HG02798 (cell line): ENCODE data around the gene KLHL29.

Experiments
- ATAC-seq: cut with Tn5 transposase; IDR thresholded peaks from one replicate; pipeline ENCODE4 v1.9.1; 2021; ENCODE audit warnings: mild to moderate bottlenecking; ENCODE audit not compliant: unreplicated experiment, poor library complexity

KLHL29 gene

GRCh38 chr2:23419171-23420090, 34.5 kb downstream of the KLHL29 start:
- no peak for ATAC-seq

GRCh38 chr2:23420091-23420839, 35.3 kb downstream of the KLHL29 start:
- no peak for ATAC-seq

GRCh38 chr2:23420840-23421476, 36.0 kb downstream of the KLHL29 start:
- ATAC-seq: no peak

- no peak for ATAC-seq
Measured at GRCh38 chr2:23422089-23423061, 37.4 kb downstream of the KLHL29 start.

- no peak for ATAC-seq
Measured at GRCh38 chr2:23423062-23423872, 38.3 kb downstream of the KLHL29 start.

GRCh38 chr2:23423873-23424680, 39.1 kb downstream of the KLHL29 start:
- no peak for ATAC-seq

- ATAC-seq: no peak
Measured at GRCh38 chr2:23425338-23425871, 40.4 kb downstream of the KLHL29 start.

GRCh38 chr2:23425885-23426262, 40.9 kb downstream of the KLHL29 start:
- no peak for ATAC-seq

GRCh38 chr2:23426263-23426905, 41.4 kb downstream of the KLHL29 start:
- ATAC-seq: no peak

GRCh38 chr2:23427350-23427749, 42.4 kb downstream of the KLHL29 start:
- no peak for ATAC-seq

- ATAC-seq: no peak
Measured at GRCh38 chr2:23427976-23428375, 43.0 kb downstream of the KLHL29 start.

GRCh38 chr2:23429036-23429435, 44.1 kb downstream of the KLHL29 start:
- no peak for ATAC-seq

- no peak for ATAC-seq
Measured at GRCh38 chr2:23430263-23430662, 45.3 kb downstream of the KLHL29 start.

- no peak for ATAC-seq
Measured at GRCh38 chr2:23432531-23432930, 47.6 kb downstream of the KLHL29 start.

- ATAC-seq: no peak
Measured at GRCh38 chr2:23433282-23433681, 48.3 kb downstream of the KLHL29 start.

GRCh38 chr2:23434721-23435121, 49.7 kb downstream of the KLHL29 start:
- ATAC-seq: no peak

- ATAC-seq: no peak
Measured at GRCh38 chr2:23435250-23436035, 50.5 kb downstream of the KLHL29 start.
